Left kidney (tissue), 2 donors: Measurements from ENCODE around the gene NIPAL1. TPM values are rescaled to one million over a fixed set of nuclear protein-coding genes. Genes with fewer than 3 reads are reported as not detected.

Experiments used
- DNase-seq: peaks from one replicate; pipeline ENCODE4 v3.0.0-alpha.2; 2013
- polyA plus RNA-seq: library from polyadenylated mRNA; unstranded; fragments of 120-200 nt; gene quantifications from one replicate; pipeline ENCODE4 v1.2.1, GENCODE V29; 2013; ENCODE audit not compliant: insufficient read length

The NIPAL1 gene
- polyA plus RNA-seq, 1 donor = 11.0 TPM

DNA sequence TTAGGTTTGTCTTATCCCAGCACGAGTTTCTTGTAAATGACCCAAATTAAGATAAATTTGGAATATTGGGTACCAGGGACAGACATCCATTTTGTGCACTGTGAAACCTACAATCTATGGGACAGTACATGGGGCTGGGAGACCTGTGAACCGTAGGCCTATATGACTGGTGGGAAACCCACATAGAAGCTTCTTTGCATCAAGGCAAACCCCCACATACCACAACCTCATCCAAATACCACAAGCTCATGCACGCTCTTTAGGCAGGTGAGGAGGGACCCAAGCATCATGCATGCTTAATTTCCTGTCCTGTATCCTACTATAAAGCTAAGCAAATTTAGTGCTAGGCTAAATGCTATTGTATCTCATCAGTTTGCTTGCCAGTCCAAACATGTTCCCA is 47.8 kb downstream of the NIPAL1 start:
- no peak for DNase-seq

DNA sequence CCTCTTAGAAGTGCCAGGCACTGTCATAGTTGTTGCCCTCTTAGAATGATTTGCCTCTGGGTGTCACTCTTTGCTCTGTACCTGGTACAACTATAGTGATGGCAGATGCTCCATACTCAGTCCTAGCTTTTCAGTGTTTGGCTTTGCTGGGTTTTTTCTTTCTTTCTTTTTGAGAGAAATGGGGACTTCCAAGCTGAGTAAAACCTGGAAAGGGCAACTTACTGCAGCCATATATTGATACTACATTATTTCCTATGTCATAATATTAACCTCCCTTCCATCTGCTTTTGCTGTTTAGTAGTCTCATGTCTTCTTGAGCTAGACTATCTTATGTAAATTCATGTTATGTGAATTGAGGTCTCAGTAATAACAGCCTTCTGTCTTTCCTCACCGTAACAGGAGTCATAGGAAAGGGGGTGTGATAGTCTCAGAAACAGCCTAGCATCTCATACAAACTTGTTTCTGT is 49.0 kb downstream of the NIPAL1 start:
- no peak for DNase-seq

DNA sequence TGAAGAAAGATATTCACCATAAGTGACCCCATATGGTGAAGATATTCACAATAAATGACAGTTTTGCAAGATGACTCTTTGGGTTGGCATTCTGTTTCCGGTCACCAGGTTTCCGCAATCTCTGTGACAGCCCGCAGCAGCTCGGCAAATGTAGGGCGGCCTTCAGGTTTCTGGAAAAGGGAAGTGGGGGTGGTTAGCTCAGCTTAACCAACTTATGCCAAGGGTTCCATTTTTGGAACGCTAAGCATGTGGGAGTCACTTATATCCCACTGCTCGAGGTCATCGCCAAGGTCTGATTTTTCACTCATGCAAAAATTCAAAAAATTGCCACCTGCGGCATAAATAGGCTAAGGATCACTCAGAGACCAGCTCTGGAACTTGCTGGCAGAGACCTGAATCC is 51.0 kb downstream of the NIPAL1 start:
- DNase-seq = no peak

DNA sequence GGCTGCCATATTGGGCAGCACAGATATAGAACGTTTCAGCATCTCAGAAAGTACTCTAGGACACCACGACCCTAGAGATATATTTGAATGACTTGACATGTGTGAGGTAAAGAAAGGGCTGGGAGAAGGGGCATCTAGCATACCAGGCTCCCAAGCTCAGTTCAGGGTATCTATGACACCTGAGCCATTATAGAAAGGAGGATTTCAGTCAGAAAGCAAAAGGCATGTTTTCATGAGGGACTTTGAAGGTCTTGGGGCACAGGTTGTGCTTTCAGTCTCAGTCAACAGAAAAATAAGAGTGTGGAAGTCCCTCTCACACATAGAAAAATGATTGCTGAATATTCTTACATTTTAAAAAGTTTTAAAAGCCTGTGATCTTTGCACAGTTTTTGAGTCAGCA is 51.6 kb downstream of the NIPAL1 start:
- no peak for DNase-seq

DNA sequence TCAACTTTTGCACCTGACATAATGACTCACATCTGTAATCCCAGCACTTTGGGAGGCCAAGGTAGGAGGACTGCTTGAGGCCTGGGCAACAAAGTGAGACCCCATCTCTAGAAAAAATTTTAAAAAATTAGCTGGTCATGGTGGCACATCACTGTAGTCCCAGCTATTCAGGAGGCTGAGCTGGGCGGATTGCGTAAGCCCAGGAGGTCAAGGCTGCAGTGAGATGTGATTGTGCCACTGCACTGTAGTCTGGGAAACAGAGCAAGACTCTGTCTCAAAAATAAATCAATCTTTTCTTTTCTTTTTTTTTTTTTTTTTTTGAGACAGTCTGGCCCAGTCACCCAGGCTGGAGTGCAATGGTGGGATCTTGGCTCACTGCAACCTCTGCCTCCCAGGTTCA is 52.5 kb downstream of the NIPAL1 start:
- no peak for DNase-seq

DNA sequence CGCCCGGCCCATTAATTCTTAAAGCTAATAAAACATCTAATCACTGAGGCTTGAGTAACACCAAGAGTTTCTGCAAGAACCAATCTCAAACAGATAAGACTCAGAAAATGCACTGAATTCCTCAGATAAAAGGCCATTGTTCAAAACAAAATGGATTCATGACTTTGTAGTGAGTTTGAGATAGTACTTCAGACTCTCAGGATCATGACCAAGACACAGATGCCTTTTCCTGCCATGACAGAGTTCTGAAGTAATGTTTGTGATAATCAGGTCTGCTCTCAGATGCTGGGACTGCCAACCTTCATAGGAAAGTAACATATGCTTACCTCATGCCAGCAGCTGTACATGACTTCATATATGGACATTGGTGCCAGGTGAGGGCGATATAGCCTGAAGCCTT is 54.6 kb downstream of the NIPAL1 start:
- no peak for DNase-seq

DNA sequence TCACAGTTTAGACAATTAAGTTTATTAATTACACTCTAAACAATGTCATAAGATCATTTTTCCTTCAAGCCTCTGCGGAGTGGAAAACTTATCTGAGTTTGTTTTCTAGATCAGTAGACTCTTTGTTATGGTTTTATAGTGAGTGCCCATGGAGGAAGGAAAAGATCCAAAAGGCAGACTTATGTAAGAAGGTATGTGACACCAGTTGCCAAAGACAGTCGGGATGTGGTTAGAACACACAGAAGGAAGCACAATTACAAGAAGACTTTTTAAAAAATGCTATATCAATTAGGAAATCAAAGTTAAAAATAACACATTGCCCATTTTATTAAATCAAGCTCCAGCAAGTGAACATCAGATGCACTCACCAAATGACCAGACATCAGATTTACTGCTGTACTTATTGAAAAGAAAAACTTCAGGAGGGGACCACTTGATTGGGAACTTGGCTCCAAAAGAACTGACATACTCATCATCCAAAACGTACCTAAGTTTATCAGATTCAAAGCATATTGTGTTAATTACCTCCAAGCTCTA is 57.1 kb downstream of the NIPAL1 start:
- no peak for DNase-seq

DNA sequence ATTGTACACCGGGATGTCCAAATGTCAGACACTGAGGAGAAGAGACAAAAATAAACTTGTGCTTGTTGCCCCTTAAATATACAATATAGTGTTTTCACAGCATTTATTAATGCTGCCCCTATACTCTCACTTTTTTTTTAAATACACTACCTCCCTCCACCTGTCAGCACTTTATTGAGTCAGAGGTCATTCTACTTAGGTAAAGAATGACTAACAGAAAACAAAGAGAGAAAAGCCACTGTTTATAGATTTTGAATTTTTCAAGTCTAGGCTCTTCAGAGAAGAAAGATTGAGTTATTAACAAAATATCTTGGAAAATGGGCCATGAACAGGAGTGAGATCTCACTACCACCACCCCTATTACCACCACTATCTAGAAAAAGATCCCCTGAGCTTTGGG is 58.1 kb downstream of the NIPAL1 start:
- no peak for DNase-seq

DNA sequence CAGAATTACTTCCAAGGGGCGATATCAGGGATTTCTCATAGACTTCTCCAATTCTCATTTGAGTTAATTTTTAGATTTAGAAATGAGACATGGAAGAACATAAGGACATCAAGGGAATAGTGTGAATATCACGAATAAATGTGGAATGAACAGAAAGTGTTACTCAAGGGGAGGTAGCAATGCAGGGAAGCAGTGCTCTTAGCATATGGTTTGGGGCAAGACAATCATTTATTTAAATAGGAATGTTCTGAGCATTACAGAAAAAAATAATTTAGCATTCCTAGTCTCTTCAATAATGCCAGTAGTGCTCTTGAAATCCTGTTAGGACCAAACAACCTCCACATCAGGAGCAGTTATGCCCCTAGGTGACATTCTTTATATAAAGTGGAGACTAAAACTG is 61.9 kb downstream of the NIPAL1 start:
- DNase-seq = no peak

DNA sequence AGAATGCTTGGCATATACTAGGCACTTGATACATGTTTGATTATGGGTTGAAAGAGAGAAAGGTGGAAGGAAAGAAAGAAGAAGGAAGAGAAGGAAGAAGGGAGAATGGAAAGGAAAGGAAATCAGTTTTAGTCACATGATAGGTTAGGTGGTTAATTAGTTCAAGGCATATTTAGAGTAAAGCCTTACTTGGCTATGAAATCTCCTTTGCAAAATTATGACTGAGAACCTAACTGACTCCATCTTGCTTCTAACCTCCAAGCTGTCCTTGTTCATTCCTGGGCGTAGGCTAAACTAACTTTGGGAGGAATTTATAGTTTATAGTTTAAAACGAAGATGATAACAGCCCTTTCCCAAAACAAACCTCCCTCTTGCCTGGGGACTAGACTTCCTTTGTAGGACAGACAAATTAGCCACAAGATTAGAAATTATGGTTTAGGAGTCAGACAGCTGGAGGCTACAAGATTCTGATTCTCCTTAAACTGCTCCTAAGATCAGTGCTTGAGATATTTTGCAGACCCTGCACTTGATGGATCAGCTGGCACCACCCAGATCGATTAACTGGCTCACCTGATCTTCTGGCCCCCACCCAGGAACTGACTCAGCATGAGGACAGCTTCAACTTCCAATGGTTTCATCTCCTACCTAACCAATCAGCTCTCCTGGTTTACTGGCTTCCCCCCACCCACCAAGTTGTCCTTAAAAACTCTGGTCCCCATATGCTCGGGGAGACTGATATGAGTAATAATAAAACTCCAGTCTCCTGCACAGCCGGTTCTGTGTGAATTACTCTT is 62.5 kb downstream of the NIPAL1 start:
- DNase-seq = no peak

DNA sequence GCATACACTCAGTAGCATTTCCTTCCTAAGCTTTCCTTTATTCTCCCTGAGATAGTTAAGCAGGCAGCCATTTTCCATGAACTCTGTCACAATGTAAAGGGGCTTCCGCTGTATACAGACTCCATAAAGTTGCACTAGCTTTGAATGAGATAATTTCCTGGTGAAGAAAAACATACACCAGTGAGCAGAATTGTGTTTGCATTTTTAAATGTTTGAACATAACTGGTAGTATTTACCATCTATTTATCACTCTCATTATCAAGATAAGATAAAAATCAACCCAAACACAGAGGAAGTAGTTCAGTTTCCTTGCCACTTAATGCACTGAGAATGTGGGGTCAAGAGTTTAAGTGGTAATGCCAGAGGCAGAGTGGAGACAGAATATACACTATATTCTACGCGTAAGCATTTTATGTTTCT is 63.4 kb downstream of the NIPAL1 start:
- no peak for DNase-seq

DNA sequence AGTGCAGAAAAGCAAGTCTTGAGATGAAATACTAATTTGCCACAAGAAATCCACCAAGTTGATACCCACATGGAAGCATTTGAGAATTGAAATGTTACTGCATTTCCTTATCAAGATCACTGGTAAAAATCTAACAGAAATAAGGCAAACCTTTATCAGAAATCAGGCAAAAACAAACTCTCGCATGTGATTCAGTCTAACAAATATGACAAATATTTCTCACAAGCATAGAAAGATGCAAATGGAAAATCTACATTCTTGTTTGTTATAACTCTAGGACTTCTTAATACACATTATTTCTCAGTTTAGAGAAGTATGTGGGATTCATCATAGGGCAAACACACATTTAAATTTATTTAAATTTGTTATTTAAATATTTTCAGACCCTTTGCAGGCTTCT is 64.6 kb downstream of the NIPAL1 start:
- no peak for DNase-seq

DNA sequence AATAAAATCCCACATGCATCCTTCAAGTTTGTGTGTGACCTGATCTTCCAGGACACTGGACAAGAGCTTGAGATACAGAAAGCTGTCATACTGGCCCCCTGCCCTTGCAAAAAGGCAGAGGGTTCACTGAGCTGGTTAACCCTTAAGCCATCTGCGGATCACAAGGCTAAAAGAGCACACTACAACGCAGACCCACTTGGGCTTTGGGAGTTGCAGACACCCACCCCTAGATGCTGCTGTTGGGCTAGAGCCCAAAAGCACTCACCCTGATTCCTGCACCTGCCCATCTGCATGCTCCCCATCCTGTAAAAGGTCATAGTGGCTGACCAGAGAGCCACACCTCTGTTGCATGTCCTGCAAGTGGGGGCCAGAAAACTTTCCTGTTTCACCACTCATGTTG is 66.4 kb downstream of the NIPAL1 start:
- DNase-seq = no peak

DNA sequence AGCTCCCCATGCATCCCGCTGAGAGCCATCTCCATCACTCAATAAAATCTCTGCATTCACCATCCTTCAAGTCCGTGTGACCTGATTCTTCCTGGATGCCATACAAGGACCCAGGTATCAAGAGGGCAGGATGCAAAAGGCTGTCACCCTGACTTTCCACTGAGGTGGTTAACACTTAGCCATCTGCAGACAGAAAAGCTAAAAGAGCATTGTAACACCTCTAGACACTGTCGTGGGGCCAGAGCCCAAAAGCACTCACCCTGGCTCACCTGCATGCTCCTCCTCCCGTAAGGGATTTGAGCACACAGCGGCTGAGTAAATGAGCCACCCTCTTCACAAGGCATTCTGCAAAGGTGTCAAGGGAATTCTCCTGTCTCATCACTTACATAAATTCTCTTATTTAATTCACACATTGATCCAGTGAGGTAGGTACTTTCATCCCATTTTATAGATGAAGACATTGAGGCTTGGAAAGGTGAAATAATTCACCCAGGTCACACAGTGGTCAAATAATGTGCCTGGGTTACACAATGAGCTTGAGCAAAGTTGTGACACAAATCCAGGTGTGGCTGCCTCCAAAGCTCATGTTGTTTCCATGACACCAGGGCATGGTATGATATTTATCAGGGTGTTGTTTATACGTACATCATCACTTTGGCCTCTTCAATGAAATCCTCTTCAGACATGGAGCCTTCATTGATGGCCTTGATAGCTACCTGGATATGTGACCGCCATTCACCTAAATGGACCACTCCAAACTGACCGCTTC is 69.4 kb downstream of the NIPAL1 start:
- no peak for DNase-seq

Other genes with a start within 250 kb of the NIPAL1 start
- gene CORIN, start 178.7 kb upstream of the NIPAL1 start, polyA plus RNA-seq = 6.2 TPM
- gene NFXL1, start 102.2 kb upstream of the NIPAL1 start, polyA plus RNA-seq = 32.4 TPM
- gene CNGA1, start 91 bp upstream of the NIPAL1 start, polyA plus RNA-seq = 4.7 TPM
- 3.7 TPM for gene TXK, start 117.5 kb downstream of the NIPAL1 start, polyA plus RNA-seq